Lower lobe of right lung (tissue), 2 donors: ENCODE data around the gene MDM2. TPM values are rescaled to one million over a fixed set of nuclear protein-coding genes. Genes with fewer than 3 reads are reported as not detected.

Experiments used
- ATAC-seq, 2 donors: fragments of 200-7000 bp; cut with Tn5 transposase; one replicate each; pipeline ENCODE4 v1.9.1; 2020 to 2022; ENCODE audit warnings: mild to moderate bottlenecking in 2 of 2, moderate library complexity in 2 of 2
- DNase-seq: peaks from one replicate; pipeline ENCODE4 v3.0.0-alpha.2; 2020
- H3K27ac ChIP-seq: fragments of 200-600 bp; one replicate; pipeline ENCODE4 v1.8.0; 2022
- H3K27me3 ChIP-seq: fragments of 200-600 bp; one replicate; pipeline ENCODE4 v1.8.0; 2022; ENCODE audit warnings: low read depth
- H3K36me3 ChIP-seq: fragments of 200-600 bp; one replicate; pipeline ENCODE4 v1.8.0; 2022; ENCODE audit warnings: mild to moderate bottlenecking
- H3K4me1 ChIP-seq: fragments of 200-600 bp; one replicate; pipeline ENCODE4 v1.8.0; 2022
- H3K4me3 ChIP-seq: fragments of 200-600 bp; one replicate; pipeline ENCODE4 v1.8.0; 2022; ENCODE audit warnings: mild to moderate bottlenecking
- H3K9me3 ChIP-seq: fragments of 200-600 bp; one replicate; pipeline ENCODE4 v1.8.0; 2022
- CTCF ChIP-seq: fragments of 200-600 bp; IDR thresholded peaks from one replicate; pipeline ENCODE4 v1.8.0; 2022; ENCODE audit warnings: antibody characterized with exemption, mild to moderate bottlenecking
- intact Hi-C: fragments of 100-400 bp; cut with DNase I; formaldehyde crosslinking; loops from one replicate; pipeline ENCODE4 v1.11.0; 2022
- total RNA-seq: library from RNA; stranded (reverse); fragmentation: NEBNext Ultra II Directional; extraction: Animal tissue kit (Norgen Biotek cat#: 25700); gene quantifications from one replicate; pipeline ENCODE4 v1.2.1, GENCODE V29; 2021
- donor health status: DM: no; HTN: yes; CAD: no; lungs with severe emphysema.

The MDM2 gene
- total RNA-seq, 1 donor from 2014 or later, result 136 TPM

GRCh38 chr12:68850390-68850789, 42.4 kb downstream of the MDM2 start:
- H3K27ac ChIP-seq, result no peak overlapping the region
- no peak overlapping the region for H3K4me3 ChIP-seq
- ATAC-seq, result no peak
- H3K36me3 ChIP-seq, result peaks cover 4% of the 10 kb centered on the region
- DNase-seq, result no peak
- no peaks in the 10 kb centered on the region for H3K9me3 ChIP-seq
- intact Hi-C loops, result no loop called here
- TF ChIP-seq CTCF, result no peak
- H3K4me1 ChIP-seq, result no peaks in the 10 kb centered on the region
- no peaks in the 10 kb centered on the region for H3K27me3 ChIP-seq

GRCh38 chr12:68851592-68852306, 43.8 kb downstream of the MDM2 start:
- no peak overlapping the region for H3K27ac ChIP-seq
- no peaks in the 10 kb centered on the region for H3K9me3 ChIP-seq
- DNase-seq (no peak), ATAC-seq (no peak)
- peaks cover 18% of the 10 kb centered on the region for H3K36me3 ChIP-seq
- intact Hi-C loops, result no loop called here
- no peak for TF ChIP-seq CTCF
- no peak overlapping the region for H3K4me3 ChIP-seq
- H3K27me3 ChIP-seq, result no peaks in the 10 kb centered on the region
- no peaks in the 10 kb centered on the region for H3K4me1 ChIP-seq

GRCh38 chr12:68853396-68854077, 45.6 kb downstream of the MDM2 start:
- H3K4me3 ChIP-seq, result no peak overlapping the region
- no peak for DNase-seq
- intact Hi-C loops, result no loop called here

GRCh38 chr12:68854078-68854468, 46.1 kb downstream of the MDM2 start:
- no peak for TF ChIP-seq CTCF
- DNase-seq (no peak), ATAC-seq (no peak)
- Histone ChIP-seq H3K4me3 (no peak overlapping the region), H3K4me1 (no peaks in the 10 kb centered on the region), H3K27me3 (no peaks in the 10 kb centered on the region), H3K36me3 (peaks cover 41% of the 10 kb centered on the region), H3K9me3 (no peaks in the 10 kb centered on the region), H3K27ac (no peak overlapping the region)
- intact Hi-C loops, result no loop called here

More at GRCh38 chr12:68853396-68854077, 45.6 kb downstream of the MDM2 start:
- TF ChIP-seq CTCF, result no peak
- Histone ChIP-seq H3K27me3 (no peaks in the 10 kb centered on the region), H3K36me3 (peaks cover 36% of the 10 kb centered on the region), H3K27ac (no peak overlapping the region), H3K4me1 (no peaks in the 10 kb centered on the region), H3K9me3 (no peaks in the 10 kb centered on the region)
- no peak for ATAC-seq

- ATAC-seq, result no peak
- DNase-seq, result no peak
- H3K4me1 ChIP-seq, result no peaks in the 10 kb centered on the region
- TF ChIP-seq CTCF, result no peak
- no peak overlapping the region for H3K4me3 ChIP-seq
- no peaks in the 10 kb centered on the region for H3K9me3 ChIP-seq
- no peaks in the 10 kb centered on the region for H3K27me3 ChIP-seq
- intact Hi-C loops, result no loop called here
- peaks cover 45% of the 10 kb centered on the region for H3K36me3 ChIP-seq
- no peak overlapping the region for H3K27ac ChIP-seq
Measured at GRCh38 chr12:68854554-68854953, 46.6 kb downstream of the MDM2 start.
